ENCODE measurements around the gene TBC1D22A. TPM values are rescaled to one million over a fixed set of nuclear protein-coding genes. Genes with fewer than 3 reads are reported as not detected.
A peak's percentile ranks its signal among the peaks of the same experiment; 100 is the strongest.

The TBC1D22A gene
- total RNA-seq, 3 donors from 2014 or later, result 29.8 to 31.1 (median 29.9) TPM

- no peak for DNase-seq
- Mint-ChIP-seq H3K27me3 (ENCODE audit: low read depth) (no peaks in the 10 kb centered on the region), H3K9me3 (no peaks in the 10 kb centered on the region), H3K4me3 (no peak overlapping the region), H3K36me3 (ENCODE audit: insufficient read depth) (no peaks in the 10 kb centered on the region), H3K4me1 (ENCODE audit: low read depth) (no peaks in the 10 kb centered on the region)
- no peak for ATAC-seq
Measured at GRCh38 chr22:47206164-47206563, 443.7 kb downstream of the TBC1D22A start.

DNA sequence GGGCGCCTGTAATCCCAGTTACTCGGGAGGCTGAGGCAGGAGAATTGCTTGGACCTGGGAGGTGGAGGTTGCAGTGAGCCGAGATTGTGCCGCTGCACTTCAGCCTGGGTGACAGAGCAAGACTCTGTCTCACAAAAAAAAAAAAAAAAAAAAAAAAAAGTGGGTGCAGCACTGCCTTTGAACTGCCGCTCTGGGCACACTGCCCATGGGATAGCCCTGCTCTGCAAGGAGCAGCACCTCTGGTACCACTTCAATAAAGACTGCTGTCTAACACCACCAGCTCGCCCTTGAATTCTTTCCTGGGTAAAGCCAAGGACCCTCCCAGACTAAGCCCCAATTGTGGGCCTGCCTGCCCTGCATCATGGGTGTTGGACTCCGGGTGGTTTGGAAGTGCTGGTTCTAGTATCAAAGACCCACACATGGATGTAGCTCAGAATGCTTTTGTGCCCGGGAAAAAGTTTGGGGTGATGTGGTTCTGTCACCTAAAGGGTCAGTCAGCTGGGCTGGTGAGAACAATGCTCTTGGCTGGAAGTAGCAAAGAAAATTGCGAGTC, 444.3 kb downstream of the TBC1D22A start:
- DNase-seq (no peak), ATAC-seq (no peak)
- Mint-ChIP-seq H3K9me3 (no peaks in the 10 kb centered on the region), H3K4me3 (no peak overlapping the region), H3K4me1 (ENCODE audit: low read depth) (no peaks in the 10 kb centered on the region), H3K27me3 (ENCODE audit: low read depth) (no peaks in the 10 kb centered on the region), H3K36me3 (ENCODE audit: insufficient read depth) (no peaks in the 10 kb centered on the region)

DNA sequence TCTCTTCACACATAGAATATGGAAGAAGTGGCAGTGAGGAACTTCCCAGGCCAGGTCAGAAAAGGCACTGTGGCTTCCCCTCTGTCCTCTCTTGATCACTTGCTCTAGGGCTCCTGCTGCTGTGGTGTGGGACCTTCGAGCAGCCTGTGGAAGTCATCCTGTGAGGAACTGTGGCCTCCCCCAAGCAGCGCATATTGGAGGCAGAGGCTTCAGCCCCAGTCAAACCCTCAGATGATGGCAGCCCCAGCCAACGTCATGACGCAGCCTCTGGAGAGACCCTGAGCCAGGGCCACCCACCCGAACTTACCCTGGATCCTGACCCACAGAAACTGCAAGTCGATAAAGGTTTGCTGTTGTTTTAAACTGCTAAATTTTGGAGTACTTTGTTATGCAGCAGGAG, 444.9 kb downstream of the TBC1D22A start:
- DNase-seq (no peak), ATAC-seq (no peak)
- Mint-ChIP-seq H3K27me3 (ENCODE audit: low read depth) (no peaks in the 10 kb centered on the region), H3K9me3 (no peaks in the 10 kb centered on the region), H3K36me3 (ENCODE audit: insufficient read depth) (no peaks in the 10 kb centered on the region), H3K4me1 (ENCODE audit: low read depth) (no peaks in the 10 kb centered on the region), H3K4me3 (no peak overlapping the region)

- ATAC-seq, result no peak
- Mint-ChIP-seq H3K36me3 (ENCODE audit: insufficient read depth) (no peaks in the 10 kb centered on the region), H3K4me3 (no peak overlapping the region), H3K9me3 (no peaks in the 10 kb centered on the region), H3K27me3 (ENCODE audit: low read depth) (no peaks in the 10 kb centered on the region), H3K4me1 (ENCODE audit: low read depth) (no peaks in the 10 kb centered on the region)
- no peak for DNase-seq
Measured at GRCh38 chr22:47207846-47208554, 445.6 kb downstream of the TBC1D22A start.

GRCh38 chr22:47208630-47209029, 446.2 kb downstream of the TBC1D22A start:
- Mint-ChIP-seq H3K9me3 (no peaks in the 10 kb centered on the region), H3K27me3 (ENCODE audit: low read depth) (no peaks in the 10 kb centered on the region), H3K36me3 (ENCODE audit: insufficient read depth) (no peaks in the 10 kb centered on the region), H3K4me3 (no peak overlapping the region), H3K4me1 (ENCODE audit: low read depth) (no peaks in the 10 kb centered on the region)
- ATAC-seq (no peak), DNase-seq (no peak)

DNA sequence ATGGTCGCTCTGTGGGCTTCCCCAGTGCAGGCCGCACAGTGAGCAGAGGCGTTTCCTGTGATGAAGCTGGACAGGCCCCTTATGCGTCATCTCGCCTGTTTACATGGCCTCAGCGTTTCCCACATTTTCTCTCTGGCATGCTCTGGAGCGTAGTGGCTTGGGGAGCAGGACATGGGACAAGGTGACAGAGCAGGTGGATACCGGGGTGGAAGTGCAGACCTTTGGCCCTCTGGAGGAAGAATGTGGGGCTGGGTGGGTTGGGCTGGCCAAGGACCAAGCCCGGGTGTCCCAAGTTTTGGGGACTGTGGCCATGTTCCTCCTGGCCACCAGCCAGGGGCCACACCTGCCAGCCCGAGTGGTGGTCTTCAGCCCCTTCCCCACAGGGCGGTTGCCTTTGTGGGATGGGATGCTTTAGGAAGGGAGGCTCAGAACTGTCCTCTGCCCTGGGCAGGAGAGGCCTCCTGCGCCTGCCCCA, 446.6 kb downstream of the TBC1D22A start:
- Mint-ChIP-seq H3K4me1 (ENCODE audit: low read depth) (no peaks in the 10 kb centered on the region), H3K9me3 (no peaks in the 10 kb centered on the region), H3K27me3 (ENCODE audit: low read depth) (no peaks in the 10 kb centered on the region), H3K36me3 (ENCODE audit: insufficient read depth) (no peaks in the 10 kb centered on the region), H3K4me3 (no peak overlapping the region)
- DNase-seq, result no peak
- no peak for ATAC-seq

- ATAC-seq (no peak), DNase-seq (no peak)
- Mint-ChIP-seq H3K27me3 (ENCODE audit: low read depth) (no peaks in the 10 kb centered on the region), H3K36me3 (ENCODE audit: insufficient read depth) (no peaks in the 10 kb centered on the region), H3K4me1 (ENCODE audit: low read depth) (no peaks in the 10 kb centered on the region), H3K9me3 (no peaks in the 10 kb centered on the region), H3K4me3 (no peak overlapping the region)
Measured at GRCh38 chr22:47209547-47210023, 447.1 kb downstream of the TBC1D22A start.

- H3K9me3 Mint-ChIP-seq, result no peaks in the 10 kb centered on the region
- DNase-seq (no peak), ATAC-seq (no peak)
- H3K4me1 Mint-ChIP-seq (ENCODE audit: low read depth), result no peaks in the 10 kb centered on the region
- H3K27me3 Mint-ChIP-seq (ENCODE audit: low read depth), result no peaks in the 10 kb centered on the region
- no peaks in the 10 kb centered on the region for H3K36me3 Mint-ChIP-seq (ENCODE audit: insufficient read depth)
- H3K4me3 Mint-ChIP-seq, result no peak overlapping the region
Measured at GRCh38 chr22:47210112-47210657, 447.7 kb downstream of the TBC1D22A start.

DNA sequence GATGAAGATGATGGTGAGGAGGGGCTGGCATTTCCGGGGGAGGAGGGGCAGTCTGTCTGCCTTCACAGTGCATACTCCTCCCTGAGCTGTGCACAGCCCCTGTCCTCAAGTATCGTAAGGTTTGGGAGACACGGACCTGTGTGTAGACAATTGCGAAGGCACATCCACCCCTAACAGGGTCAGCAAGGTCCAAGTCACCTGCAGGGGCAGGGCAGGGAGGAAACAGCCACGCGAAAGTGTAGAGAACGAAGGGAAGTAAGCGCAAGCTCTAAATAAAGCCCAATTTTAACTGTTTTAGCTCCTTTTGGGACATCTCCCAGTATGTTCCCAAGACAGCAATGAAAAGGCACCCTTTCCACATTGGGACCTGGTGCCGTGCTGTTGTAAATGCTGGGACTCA, 448.2 kb downstream of the TBC1D22A start:
- no peaks in the 10 kb centered on the region for H3K27me3 Mint-ChIP-seq (ENCODE audit: low read depth)
- DNase-seq (no peak), ATAC-seq (no peak)
- no peaks in the 10 kb centered on the region for H3K4me1 Mint-ChIP-seq (ENCODE audit: low read depth)
- no peaks in the 10 kb centered on the region for H3K36me3 Mint-ChIP-seq (ENCODE audit: insufficient read depth)
- no peaks in the 10 kb centered on the region for H3K9me3 Mint-ChIP-seq
- H3K4me3 Mint-ChIP-seq, result no peak overlapping the region

DNA sequence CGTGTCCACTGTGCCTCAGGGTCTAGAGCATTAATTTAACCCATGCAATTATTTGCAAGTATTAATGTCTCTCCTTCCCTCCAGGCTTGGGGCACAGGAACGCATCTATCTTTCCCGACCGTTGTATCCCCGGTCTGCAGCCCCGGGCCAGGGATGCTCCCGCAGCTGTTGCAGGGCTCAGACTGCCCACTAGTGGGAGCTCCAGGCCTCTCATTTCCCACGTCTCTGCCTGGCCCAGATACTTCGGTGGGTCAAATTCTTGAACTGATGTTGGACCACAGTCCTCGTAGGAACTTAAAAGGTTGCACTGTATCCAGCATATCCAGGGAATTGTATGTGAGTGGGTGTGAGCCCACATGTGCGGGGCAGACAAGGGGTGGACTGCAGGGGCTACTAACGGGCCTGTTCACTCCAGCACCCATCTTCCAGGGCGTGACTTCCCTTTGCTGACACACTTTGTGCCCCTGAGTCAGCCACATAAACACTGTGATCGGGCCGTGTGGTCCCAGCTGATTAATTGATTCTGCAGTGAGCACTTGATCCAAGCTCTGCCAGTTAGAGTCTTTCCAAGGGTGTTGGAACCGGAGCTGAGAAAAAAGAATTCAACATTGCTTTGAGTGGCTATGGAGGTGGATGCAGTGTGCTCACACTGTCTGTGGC, 451.3 kb downstream of the TBC1D22A start:
- DNase-seq, result peak; percentile 21
- Mint-ChIP-seq H3K4me1 (ENCODE audit: low read depth) (no peaks in the 10 kb centered on the region), H3K36me3 (ENCODE audit: insufficient read depth) (no peaks in the 10 kb centered on the region), H3K4me3 (no peak overlapping the region), H3K9me3 (no peaks in the 10 kb centered on the region), H3K27me3 (ENCODE audit: low read depth) (no peaks in the 10 kb centered on the region)
- ATAC-seq, result peak; percentile 73 to 75

- Mint-ChIP-seq H3K4me3 (no peak overlapping the region), H3K36me3 (ENCODE audit: insufficient read depth) (no peaks in the 10 kb centered on the region), H3K27me3 (ENCODE audit: low read depth) (no peaks in the 10 kb centered on the region), H3K9me3 (no peaks in the 10 kb centered on the region), H3K4me1 (ENCODE audit: low read depth) (no peaks in the 10 kb centered on the region)
- ATAC-seq (no peak), DNase-seq (no peak)
Measured at GRCh38 chr22:47215851-47216250, 453.4 kb downstream of the TBC1D22A start.

- H3K27me3 Mint-ChIP-seq (ENCODE audit: low read depth), result no peaks in the 10 kb centered on the region
- no peak for ATAC-seq
Measured at GRCh38 chr22:47218671-47219070, 456.2 kb downstream of the TBC1D22A start.

GRCh38 chr22:47219789-47220188, 457.3 kb downstream of the TBC1D22A start:
- ATAC-seq (no peak), DNase-seq (no peak)
- H3K9me3 Mint-ChIP-seq, result no peaks in the 10 kb centered on the region
- H3K4me3 Mint-ChIP-seq, result no peak overlapping the region
- H3K4me1 Mint-ChIP-seq (ENCODE audit: low read depth), result no peaks in the 10 kb centered on the region
- no peaks in the 10 kb centered on the region for H3K36me3 Mint-ChIP-seq (ENCODE audit: insufficient read depth)
- no peaks in the 10 kb centered on the region for H3K27me3 Mint-ChIP-seq (ENCODE audit: low read depth)

More at GRCh38 chr22:47218671-47219070, 456.2 kb downstream of the TBC1D22A start:
- H3K36me3 Mint-ChIP-seq (ENCODE audit: insufficient read depth), result no peaks in the 10 kb centered on the region
- no peak overlapping the region for H3K4me3 Mint-ChIP-seq
- H3K4me1 Mint-ChIP-seq (ENCODE audit: low read depth), result no peaks in the 10 kb centered on the region
- H3K9me3 Mint-ChIP-seq, result no peaks in the 10 kb centered on the region
- no peak for DNase-seq

GRCh38 chr22:47220752-47221151, 458.3 kb downstream of the TBC1D22A start:
- Mint-ChIP-seq H3K4me1 (ENCODE audit: low read depth) (no peaks in the 10 kb centered on the region), H3K36me3 (ENCODE audit: insufficient read depth) (no peaks in the 10 kb centered on the region), H3K4me3 (no peak overlapping the region), H3K9me3 (no peaks in the 10 kb centered on the region), H3K27me3 (ENCODE audit: low read depth) (no peaks in the 10 kb centered on the region)
- no peak for DNase-seq
- ATAC-seq, result no peak

Data from activated T-cell treated with anti-CD3 and anti-CD28 coated beads, Interleukin-2, amount 50 U/mL, for 4 hours (primary cell).